HG02884 (cell line): ENCODE data around the gene CPLX1.
"Not testable (repeated sequence)": the region's sequence is repeated elsewhere in the genome, so short reads cannot be mapped to it uniquely, and the experiment has no call there.

Experiments
- ATAC-seq: cut with Tn5 transposase; IDR thresholded peaks from one replicate; pipeline ENCODE4 v1.9.1; 2021; ENCODE audit warnings: mild to moderate bottlenecking, moderate library complexity; ENCODE audit not compliant: unreplicated experiment

Gene CPLX1

DNA sequence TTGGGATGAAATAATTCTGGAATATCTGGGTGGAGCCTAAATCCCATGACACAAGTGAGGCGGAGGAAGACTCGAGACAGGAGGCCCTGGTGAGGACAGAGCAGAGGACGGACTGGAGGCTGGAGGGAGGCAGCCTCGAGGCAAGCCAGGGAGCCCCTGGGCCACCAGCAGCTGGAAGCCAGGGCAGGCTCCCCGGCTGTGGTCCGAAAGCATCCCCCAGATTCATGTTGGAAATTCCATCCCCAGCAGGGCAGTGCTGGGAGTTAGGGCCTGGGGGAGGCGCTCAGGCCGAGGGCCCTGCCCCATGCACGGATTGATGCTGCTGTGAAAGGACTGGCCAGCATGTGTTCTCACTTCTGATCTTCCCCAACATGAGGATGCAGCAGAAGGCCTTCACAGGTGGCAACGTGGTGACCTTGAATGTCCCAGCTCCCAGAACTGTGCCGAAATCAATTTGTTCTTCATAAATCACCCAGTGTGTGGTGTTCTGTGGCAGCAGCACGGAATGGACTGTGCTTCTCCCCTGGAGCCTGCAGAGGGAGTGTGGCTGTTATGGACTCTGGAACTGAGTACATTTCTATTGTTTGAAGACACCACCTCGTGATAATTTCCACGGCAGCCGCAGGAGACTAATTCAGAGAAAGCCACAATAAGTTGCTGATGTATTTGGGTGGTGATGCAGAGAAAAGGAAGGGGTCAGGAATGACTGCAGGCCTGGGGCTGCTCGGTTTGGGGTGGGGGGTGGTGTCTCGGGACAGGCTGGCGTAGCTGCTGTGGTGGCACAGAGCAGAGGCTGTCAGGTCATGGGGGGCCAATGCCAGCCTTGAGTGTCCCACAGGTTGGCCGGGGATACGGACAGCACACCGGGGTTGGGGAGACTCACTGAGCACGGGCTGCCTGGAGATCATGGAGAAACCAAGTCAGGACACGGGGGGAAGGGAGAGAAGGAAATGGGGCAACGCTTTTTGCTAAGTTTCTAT is 63.4 kb downstream of the CPLX1 start:
- no peak for ATAC-seq

DNA sequence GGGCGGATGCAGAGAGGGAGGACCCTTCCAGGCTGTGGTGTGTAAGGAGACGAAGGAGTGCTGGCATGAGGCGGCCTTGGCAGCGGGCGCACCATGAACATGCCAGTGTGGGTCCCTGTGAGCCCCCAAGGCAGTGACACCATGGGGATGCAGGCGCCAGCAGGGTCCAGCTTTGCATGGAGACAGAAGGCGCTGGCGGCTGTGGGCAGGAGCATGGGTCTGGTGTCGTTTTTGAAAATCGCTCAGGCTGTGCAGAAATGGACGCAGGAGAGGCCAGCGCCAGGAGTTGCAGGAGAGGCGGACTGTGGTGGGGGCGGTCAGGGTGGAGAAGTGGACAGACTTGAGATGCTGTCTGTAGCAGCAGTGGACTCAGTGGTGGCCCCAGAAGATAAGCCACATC is 64.2 kb downstream of the CPLX1 start:
- ATAC-seq, result no peak

DNA sequence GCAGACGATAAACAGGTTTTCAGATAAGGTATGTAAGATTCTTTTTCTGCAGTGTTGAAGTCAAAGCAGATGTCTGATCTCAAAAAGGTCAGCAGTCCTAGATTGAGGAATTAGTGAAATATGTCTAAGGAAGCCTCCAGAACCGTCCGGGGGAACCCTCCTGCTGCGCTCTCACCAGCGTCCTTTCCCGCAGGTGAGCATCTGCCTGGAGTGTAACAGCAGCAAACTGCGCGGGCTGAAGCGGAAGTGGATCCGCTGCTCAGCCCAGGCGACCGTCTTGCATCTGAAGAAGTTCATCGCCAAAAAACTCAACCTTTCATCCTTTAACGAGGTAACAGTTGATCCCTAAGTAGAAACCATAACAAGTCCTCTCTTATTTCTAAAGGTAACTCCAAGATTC is 64.8 kb downstream of the CPLX1 start:
- ATAC-seq, result no peak

DNA sequence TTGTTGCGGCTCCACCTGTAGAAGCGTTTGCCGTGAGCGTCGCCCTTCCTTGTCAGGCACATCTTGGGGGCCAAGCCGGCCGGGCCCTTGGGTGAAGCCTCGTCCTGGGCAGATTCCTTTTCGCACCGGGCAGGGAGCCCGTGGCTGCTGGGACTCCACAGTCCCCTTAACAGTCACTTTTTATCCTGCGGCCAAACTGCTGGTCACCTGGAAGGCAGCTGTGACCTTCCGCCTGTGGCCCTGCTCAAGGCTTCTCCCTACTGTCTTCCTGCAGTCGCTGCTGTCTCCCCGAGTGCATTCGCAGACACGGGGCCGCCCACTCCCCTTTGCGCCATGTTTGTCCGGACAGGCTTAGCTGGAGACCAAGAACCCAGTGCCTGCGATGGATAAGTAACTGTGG is 65.3 kb downstream of the CPLX1 start:
- ATAC-seq, result no peak

DNA sequence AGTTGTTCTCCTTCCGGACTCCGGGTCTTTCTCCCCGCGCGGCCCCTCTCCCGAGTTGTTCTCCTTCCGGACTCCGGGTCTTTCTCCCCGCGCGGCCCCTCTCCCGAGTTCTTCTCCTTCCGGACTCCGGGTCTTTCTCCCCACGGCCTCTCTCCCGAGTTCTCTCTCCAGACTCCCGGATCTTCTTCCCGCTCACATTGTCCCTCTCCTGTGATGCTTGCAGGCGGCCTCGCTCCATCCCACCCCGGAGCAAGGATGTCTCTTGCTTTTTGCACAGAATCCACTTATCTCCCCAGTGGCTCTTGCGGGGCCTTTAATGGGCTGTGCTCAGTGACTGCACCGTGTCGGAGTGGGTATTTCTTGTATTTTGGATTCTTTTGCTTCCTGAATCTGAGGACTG is 66.1 kb downstream of the CPLX1 start:
- ATAC-seq, result not testable (repeated sequence)

DNA sequence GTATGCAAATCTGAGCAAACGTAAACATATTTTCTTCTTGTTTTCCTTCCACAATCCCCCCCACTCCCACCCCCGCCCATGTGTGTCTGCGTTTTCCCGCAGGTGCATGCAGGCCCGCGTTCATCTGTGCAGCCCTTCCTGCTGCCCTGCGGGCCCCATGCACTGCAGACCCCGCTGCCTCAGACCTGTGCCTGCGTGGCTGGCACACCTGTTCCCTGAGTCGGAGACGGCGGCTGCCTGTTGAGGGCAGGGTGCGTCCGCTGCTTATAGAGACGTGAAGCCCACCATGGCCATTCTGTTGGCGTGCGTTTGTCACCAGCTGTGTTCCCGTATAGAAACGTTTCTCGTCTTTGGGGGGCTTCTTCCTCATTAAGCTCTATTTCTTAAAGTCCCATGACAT is 68.8 kb downstream of the CPLX1 start:
- ATAC-seq, result no peak

DNA sequence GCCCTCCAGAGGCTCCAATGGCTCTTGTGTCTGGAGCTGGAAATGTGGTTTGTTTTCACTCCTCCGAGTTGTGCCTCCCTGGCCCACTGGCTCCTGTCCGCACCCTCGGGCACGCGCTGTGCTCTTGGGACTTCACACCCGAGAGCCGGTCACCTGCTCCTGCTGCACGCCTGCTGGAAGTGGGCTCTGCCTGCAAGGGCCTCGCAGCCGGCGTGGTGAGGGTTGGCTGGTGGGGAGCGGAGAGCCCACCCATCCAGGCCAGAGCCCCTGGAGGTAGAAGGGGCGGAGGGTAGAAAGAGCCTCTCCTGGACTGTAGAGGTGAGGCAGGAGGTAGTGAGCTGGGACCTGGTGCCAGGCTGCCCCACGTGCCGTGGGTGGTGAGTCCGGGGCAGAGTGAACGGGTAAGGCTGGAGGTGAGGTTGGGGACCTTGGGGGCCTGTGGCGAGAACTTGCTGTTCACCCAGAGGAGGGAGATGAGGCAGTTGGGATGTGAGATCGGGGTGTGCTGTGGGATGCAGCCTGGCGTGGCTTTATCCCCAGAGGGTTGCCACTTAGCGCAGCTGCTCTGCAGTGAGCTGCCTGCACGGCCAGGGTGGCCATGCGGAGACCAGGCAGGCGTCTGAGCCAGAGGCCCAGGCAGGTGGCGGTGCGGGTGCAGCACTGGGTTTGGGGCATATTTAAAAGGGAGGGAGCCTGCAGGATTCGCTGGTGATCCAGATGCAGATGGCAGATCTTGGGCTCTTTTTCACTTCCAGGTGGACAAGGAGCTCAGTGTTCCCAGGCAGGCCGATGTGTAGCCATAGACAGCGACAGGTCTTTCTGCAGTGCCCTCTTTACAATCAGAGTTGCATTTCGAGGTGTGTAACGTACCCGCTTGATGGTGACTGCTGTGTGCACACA is 71.5 kb downstream of the CPLX1 start:
- ATAC-seq, result no peak

DNA sequence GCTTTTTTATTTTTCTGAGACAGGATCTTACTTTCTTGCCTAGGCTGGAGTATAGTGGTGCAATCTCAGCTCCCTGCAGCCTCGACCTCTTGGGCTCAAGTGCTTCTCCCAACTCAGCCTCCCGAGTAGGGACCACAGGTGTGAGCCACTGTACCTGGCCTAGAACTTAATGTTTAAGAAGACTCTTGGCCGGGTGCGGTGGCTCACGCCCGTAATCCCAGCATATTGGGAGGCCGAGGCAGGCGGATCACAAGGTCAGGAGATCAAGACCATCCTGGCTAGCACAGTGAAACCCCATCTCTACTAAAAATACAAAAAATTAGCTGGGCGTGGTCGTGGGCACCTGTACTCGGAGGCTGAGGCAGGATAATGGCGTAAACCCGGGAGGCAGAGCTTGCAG is 72.7 kb downstream of the CPLX1 start:
- not testable (repeated sequence) for ATAC-seq

DNA sequence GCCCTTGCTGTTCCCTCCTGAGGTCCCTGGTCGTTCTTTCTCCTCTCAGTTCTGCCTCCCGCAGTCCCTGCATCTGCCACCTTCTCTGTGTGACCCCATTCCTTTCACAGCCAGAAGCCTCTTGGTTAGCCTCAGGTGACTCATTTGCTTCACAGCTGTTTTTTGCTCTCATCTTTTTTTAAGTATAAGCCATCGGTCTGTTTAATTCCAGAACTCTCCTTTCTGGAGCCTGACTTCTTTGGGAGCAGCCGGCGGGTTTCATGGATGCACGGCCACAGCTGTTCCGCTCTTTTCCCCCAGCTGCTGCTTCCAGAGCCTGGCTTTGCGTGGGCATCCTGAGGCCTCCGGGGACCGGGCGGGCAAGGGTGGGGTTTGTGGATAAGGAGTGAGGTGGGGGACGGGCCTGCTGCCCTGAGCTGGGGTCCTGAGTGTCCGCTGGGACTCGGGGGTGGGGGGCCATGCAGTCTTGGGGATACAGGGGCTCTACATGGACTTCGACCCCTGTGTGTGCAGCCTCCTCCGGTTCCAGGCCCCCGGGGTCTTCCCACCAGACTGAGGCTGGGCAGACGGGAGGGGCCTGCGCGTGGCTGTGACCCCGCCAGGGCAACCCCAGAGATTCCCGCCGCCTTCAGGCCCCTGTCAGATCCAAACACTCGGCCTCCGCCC is 73.6 kb downstream of the CPLX1 start:
- no peak for ATAC-seq

DNA sequence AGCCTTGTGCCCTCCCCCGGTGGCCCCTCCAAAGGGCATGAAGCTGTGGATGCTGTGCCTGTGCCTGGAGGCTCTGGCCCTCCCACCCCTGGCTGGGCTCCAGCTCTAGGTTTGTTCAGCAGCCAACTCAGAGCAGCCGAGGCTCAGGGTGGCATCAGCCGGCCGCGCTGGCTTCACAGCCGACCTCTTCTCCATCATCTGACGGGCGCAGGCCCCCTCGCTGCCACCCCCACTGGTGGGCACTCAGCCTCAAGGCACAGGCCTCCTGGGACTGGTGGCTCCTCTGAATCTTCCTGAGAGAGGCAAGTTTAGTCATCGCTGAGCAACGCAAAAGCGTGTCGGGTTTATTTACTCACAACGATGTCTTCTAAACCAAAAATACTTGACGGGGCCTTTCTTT is 74.3 kb downstream of the CPLX1 start:
- no peak for ATAC-seq

DNA sequence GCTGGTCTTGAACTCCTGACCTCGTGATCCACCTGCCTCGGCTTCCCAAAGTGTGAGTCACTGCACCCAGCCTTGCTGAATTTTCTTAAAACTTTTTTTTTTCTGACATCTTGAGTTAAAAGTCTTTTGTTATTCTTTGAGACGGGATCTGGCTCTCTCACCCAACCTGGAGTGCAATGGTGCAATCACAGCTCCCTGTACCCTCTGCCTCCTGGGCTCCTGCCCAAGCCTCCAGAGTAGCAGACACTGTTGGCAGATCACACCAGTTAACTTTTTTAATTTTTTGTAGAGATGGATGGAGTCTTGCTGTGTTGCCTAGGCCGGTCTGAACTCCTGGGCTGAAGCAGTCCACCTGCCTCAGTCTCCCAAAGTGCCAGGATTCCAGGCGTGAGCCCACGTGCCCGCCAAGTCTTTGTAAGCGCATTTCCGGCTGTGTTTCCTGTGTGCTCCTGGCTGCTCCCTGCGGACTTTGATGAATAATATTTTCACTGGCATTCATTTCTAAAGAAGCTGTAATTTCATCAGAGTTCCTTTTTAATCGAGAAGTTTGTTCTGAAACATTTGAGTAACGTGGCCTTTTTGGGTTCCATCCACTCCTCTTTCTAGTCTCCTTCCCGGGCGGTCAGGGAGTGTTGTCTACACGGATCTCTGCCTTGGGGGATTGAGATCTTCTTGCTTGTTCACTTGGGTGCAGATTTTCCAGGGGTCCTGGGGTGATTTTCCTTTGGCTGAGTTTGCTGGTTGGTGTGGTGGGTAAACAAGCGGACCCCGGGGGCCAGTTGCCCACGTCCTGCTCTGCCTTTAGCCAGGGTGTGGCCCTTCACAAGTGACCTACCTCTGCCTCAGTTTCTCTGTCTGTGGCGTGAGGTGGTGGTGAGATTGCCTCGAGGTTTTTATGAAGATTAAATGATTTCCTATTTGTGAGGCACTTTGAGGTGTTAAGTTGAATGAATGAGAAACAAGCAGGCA is 75.9 kb downstream of the CPLX1 start:
- ATAC-seq, result no peak

DNA sequence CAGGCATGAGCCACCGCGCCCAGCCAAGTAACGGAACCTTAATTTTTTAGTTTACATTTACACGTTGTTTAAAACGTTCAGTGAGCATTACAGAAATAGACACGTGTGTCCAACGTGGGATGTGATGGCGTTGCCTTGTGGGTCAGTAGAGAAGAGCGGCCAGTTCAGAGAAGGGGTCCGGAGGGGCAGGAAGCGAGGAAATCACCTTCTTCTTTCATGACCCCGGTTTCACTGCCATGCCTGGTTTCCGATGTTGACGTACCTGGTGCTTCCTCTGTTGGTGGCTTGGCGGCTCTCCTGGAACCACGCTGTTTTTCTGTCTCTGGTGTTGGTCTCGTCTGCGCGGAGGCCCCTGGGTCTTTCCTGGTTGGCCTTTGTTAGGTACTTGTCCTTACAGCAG is 77.5 kb downstream of the CPLX1 start:
- no peak for ATAC-seq

DNA sequence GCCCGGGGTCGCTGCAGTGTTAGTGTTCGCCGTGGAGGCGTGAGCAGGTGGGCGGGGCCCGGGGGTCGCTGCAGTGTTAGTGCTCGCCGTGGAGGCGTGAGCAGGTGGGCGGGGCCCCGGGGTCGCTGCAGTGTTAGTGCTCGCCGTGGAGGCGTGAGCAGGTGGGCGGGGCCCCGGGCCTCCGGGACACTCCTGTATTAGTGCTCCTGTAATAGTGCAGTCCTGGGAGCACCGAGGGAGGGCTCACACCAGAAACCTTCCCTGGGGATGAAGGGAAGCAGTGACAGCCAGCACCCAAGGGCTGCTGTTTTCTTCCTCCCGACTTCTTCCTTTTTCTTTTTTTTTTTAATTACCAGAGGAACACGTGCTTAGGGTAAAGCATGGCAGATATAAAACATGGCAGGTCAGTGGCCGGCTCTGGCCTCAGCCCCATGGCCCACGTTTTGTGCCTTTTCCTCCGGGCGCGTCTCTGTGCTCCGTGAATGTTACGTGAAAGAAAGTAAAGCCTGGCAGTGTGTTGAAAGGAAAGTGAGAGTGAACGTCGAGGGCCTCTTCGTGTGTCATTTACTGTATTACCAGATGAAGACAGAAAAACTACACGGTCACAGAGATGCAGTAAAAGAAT is 78.3 kb downstream of the CPLX1 start:
- ATAC-seq, result no peak

DNA sequence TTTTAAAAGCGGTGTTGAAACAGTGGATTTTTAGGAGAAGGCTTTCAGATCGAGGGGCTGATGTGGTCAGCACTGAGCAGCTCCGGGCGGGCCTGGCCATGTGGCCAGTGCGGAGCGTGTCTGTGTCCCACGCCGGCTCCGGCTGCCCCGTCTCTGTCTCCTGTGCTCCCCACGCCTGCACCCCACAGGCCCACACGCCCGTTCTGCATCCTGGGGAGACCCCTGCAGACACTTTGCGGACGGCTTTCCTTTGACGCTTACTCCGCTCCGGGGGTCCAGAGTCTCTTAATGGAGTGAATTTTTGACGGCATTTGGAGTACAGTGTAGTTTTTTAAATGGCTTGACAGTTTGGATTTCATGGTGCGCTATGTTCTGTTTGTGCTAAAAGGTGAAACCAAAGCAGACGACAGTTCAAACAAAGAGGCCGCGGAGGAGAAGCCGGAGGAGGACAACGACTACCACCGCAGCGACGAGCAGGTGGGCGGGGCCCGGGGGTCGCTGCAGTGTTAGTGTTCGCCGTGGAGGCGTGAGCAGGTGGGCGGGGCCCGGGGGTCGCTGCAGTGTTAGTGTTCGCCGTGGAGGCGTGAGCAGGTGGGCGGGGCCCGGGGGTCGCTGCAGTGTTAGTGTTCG is 81.6 kb downstream of the CPLX1 start:
- ATAC-seq, result no peak

DNA sequence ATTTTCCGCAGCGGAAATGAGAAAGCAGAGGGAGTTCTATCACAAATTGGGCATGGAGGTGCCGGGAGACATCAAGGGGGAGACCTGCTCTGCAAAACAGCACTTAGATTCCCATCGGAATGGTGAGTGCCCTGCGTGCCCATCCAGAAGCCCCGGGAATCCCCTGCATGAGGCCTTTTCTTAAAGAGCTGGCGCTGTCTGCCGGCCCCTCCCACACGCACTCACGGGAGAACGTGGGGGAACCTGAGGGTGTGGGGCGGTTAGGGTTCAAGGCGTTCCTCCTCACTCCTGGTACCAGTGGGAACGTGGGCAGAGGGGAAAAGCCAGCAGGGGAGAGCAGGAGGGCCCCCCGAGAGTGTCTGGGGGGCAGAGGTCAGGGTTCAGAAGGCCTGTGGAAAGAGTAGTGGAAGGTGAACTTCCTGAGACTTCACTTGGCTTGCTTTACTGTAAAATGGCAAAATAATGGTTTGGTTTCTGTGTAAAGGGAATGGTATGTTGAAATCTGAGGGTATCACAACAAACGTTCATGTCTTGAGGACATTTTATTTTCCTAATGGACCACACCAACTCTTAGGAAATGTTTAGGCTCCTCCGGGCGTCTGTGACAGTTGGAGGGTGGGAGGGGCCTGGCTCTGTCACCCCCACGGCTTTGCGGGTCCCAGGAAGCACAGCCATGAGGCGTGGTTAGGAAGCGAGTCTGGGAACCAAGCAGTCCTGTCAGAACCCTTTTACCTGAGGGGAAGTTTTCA is 82.3 kb downstream of the CPLX1 start:
- ATAC-seq, result no peak

DNA sequence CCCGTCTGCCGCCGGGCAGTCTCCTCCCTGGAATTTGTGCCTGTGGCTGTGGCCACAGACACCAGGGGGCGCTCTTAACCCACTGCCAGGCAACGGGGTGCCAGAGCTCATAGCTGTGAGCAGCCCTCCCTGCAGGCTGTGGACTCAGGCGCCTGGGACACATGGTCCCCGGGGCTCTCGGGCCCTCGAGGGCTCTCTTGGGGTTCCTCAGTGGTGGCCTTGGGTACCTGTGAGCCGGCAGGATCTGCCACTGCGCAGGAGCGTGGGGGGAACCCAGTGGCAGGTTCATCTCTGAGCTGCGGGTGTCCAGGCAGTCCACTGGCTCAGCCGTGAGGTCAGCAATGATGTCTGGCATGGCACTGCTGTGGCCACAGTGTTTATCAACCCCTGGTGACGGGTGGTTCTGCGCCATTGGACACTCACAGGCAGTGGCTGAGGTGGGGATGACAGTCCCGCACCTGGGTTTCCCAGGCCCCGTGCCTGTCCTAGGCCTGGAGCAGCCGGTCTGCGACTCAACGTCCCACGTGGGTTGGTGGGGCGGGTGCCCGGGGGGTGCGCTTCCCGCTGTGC is 83.1 kb downstream of the CPLX1 start:
- ATAC-seq, result no peak

DNA sequence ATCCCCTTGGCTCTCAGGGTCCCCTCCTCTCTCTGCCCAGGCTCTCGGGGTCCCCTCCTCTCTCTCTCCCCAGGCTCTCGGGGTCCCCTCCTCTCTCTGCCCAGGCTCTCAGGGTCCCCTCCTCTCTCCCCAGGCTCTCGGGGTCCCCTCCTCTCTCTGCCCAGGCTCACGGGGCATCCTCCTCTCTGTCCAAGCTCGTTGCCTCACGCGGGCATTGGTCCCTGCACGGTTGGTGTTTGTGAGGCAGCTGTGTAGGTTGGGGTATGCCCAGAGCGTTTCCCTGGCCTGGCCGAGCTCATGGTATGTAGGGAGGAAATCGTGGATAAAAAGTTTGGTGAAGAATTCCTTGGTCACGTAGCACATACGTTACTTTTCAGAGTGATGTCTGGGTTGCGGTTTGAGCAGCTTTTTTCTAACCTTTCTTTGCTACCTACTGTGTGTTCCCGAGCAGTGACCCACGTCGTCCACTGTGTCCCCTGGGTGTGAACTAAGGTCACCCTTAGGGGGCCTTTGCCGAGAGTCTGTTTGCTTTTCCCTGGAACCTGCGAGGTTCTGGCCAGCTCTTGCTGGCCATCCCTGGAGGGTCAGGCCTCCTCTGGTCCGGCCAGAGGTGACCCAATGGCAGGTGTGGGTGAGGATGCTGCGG is 83.7 kb downstream of the CPLX1 start:
- ATAC-seq, result no peak
